IMR-90 (cell line): ENCODE data around the gene SLC25A21. TPM values are rescaled to one million over a fixed set of nuclear protein-coding genes. Genes with fewer than 3 reads are reported as not detected.

ENCODE experiments used
- ATAC-seq: fragments of 200-7000 bp; cut with Tn5 transposase; 2 replicates; pipeline ENCODE4 v1.9.1; 2020; ENCODE audit warnings: low read depth, mild to moderate bottlenecking, moderate library complexity
- BruUV-seq: library from RNA; stranded (reverse); fragments of 400-500 nt; replicated peaks from 2 replicates; lab custom pipeline; 2021; lab: Mats Ljungman, UMichigan
- CTCF ChIA-PET: fragments of 300-600 bp; formaldehyde crosslinking; extraction: SDS; loops from one replicate; lab custom pipeline; 2021; ENCODE audit warnings: antibody characterized with exemption; lab: Yijun Ruan, JAX
- POLR2A ChIA-PET: fragments of 300-600 bp; sonication (Branson Sonifier 250); formaldehyde crosslinking; loops from one replicate; lab custom pipeline; 2022; ENCODE audit warnings: antibody characterized with exemption; ENCODE audit not compliant: unreplicated experiment; lab: Charles Lee
- DNase-seq: peaks from one replicate; pipeline ENCODE4 v3.0.0; 2013
- H2AFZ ChIP-seq: replicated peaks from 2 replicates; pipeline ENCODE3; 2013; ENCODE audit warnings: low read length, mild to moderate bottlenecking; ENCODE audit not compliant: poor library complexity
- H2AK5ac ChIP-seq: 2 replicates; pipeline ENCODE4 v1.6.1; 2013; ENCODE audit warnings: low read depth, low read length, inconsistent platforms
- H2AK9ac ChIP-seq: replicated peaks from 2 replicates; pipeline ENCODE3; 2013; ENCODE audit warnings: mild to moderate bottlenecking, low read depth, low read length, moderate library complexity; ENCODE audit not compliant: poor library complexity
- H2BK120ac ChIP-seq: 2 replicates; pipeline ENCODE4 v1.6.1; 2013; ENCODE audit warnings: low read depth, low read length, inconsistent platforms
- H2BK15ac ChIP-seq: 3 replicates; pipeline ENCODE4 v1.6.1; 2013; ENCODE audit warnings: low read depth, low read length, inconsistent platforms
- H2BK20ac ChIP-seq: 2 replicates; pipeline ENCODE4 v1.6.1; 2013; ENCODE audit warnings: low read depth, mild to moderate bottlenecking, inconsistent platforms, low read length, moderate library complexity
- H2BK5ac ChIP-seq: 2 replicates; pipeline ENCODE4 v1.6.1; 2013; ENCODE audit warnings: mild to moderate bottlenecking, low read depth, low read length, inconsistent platforms; ENCODE audit not compliant: poor library complexity, severe bottlenecking
- H3K14ac ChIP-seq: replicated peaks from 2 replicates; pipeline ENCODE4 v1.6.1; 2013; ENCODE audit warnings: low read depth, low read length, inconsistent platforms
- H3K18ac ChIP-seq: 2 replicates; pipeline ENCODE4 v1.6.1; 2013; ENCODE audit warnings: low read depth, low read length, control low read depth
- H3K23ac ChIP-seq: 2 replicates; pipeline ENCODE4 v1.6.1; 2013; ENCODE audit warnings: low read depth, low read length, inconsistent platforms
- H3K27ac ChIP-seq: 2 replicates; pipeline ENCODE4 v1.5.1; 2013; ENCODE audit warnings: mild to moderate bottlenecking, control low read depth, low read length; ENCODE audit not compliant: insufficient read depth
- H3K27me3 ChIP-seq: 2 replicates; pipeline ENCODE4 v1.6.1; 2013; ENCODE audit warnings: low read length; ENCODE audit not compliant: control insufficient read depth, insufficient read depth
- H3K36me3 ChIP-seq: 2 replicates; pipeline ENCODE4 v1.6.1; 2013; ENCODE audit warnings: low read length, mixed read lengths; ENCODE audit not compliant: control insufficient read depth, insufficient read depth
- H3K4ac ChIP-seq: 2 replicates; pipeline ENCODE4 v1.6.1; 2013; ENCODE audit warnings: low read depth, low read length, inconsistent platforms
- H3K4me1 ChIP-seq: 2 replicates; pipeline ENCODE4 v1.6.1; 2013; ENCODE audit warnings: low read length, mixed read lengths; ENCODE audit not compliant: control insufficient read depth, insufficient read depth
- H3K4me2 ChIP-seq: 2 replicates; pipeline ENCODE4 v1.6.1; 2013; ENCODE audit warnings: low read depth, mild to moderate bottlenecking, control low read depth, low read length, moderate library complexity
- H3K4me3 ChIP-seq: 2 replicates; pipeline ENCODE4 v1.5.1; 2013; ENCODE audit warnings: low read depth, mild to moderate bottlenecking, control low read depth, low read length, moderate library complexity; ENCODE audit not compliant: insufficient read depth
- H3K56ac ChIP-seq: 2 replicates; pipeline ENCODE4 v1.6.1; 2013; ENCODE audit warnings: low read length, inconsistent platforms; ENCODE audit not compliant: insufficient read depth; ENCODE audit errors: extremely low read depth
- H3K79me1 ChIP-seq, 2 experiments: 2 replicates each; pipeline ENCODE4 v1.6.1; 2013; ENCODE audit warnings: low read length in 2 of 2, inconsistent platforms in 1 of 2, low read depth in 1 of 2
- H3K9ac ChIP-seq: 2 replicates; pipeline ENCODE4 v1.6.1; 2013; ENCODE audit warnings: low read depth, low read length, control low read depth
- H3K9me1 ChIP-seq: 2 replicates; pipeline ENCODE4 v1.6.1; 2013; ENCODE audit warnings: low read length, inconsistent platforms; ENCODE audit not compliant: insufficient read depth
- H3K9me3 ChIP-seq: 2 replicates; pipeline ENCODE4 v1.6.1; 2013; ENCODE audit warnings: low read length; ENCODE audit not compliant: control insufficient read depth, insufficient read depth
- H4K20me1 ChIP-seq: 2 replicates; pipeline ENCODE4 v1.6.1; 2013; ENCODE audit warnings: low read length, inconsistent platforms; ENCODE audit not compliant: insufficient read depth
- H4K5ac ChIP-seq: 2 replicates; pipeline ENCODE4 v1.6.1; 2013; ENCODE audit warnings: mild to moderate bottlenecking, low read depth, low read length, control low read depth
- H4K8ac ChIP-seq, 2 experiments: 2 replicates each; pipeline ENCODE4 v1.6.1; 2013; ENCODE audit warnings: low read depth in 2 of 2, low read length in 2 of 2, control low read depth in 1 of 2, inconsistent platforms in 1 of 2
- H4K91ac ChIP-seq: 2 replicates; pipeline ENCODE4 v1.6.1; 2013; ENCODE audit warnings: low read depth, low read length, inconsistent platforms; ENCODE audit not compliant: insufficient read depth
- BHLHE40 ChIP-seq: fragments of 150-350 bp; IDR thresholded peaks from 2 replicates; pipeline ENCODE4 v1.6.1; 2016; ENCODE audit warnings: mild to moderate bottlenecking, low read depth, low read length
- CEBPB ChIP-seq: IDR thresholded peaks from 2 replicates; pipeline ENCODE4 v1.6.1; 2012; ENCODE audit warnings: low read depth, low read length, improper control_type of control experiment
- CHD1 ChIP-seq: IDR thresholded peaks from 2 replicates; pipeline ENCODE4 v1.6.1; 2012; ENCODE audit warnings: low read depth, low read length, improper control_type of control experiment
- CTCF ChIP-seq: conservative IDR thresholded peaks from 2 replicates; pipeline ENCODE4 v1.5.1; 2012; ENCODE audit warnings: mild to moderate bottlenecking, low read depth, low read length, improper control_type of control experiment
- ELK1 ChIP-seq: fragments of 150-350 bp; IDR thresholded peaks from 2 replicates; pipeline ENCODE4 v1.6.1; 2016; ENCODE audit warnings: low read depth, mild to moderate bottlenecking, low read length, moderate library complexity, borderline replicate concordance
- FOS ChIP-seq: fragments of 150-350 bp; IDR thresholded peaks from 2 replicates; pipeline ENCODE4 v1.6.1; 2016; ENCODE audit warnings: low read depth, low read length
- MAFK ChIP-seq: IDR thresholded peaks from 2 replicates; pipeline ENCODE4 v1.6.1; 2012; ENCODE audit warnings: low read depth, low read length, improper control_type of control experiment
- MAZ ChIP-seq: IDR thresholded peaks from 2 replicates; pipeline ENCODE4 v1.6.1; 2012; ENCODE audit warnings: low read depth, mild to moderate bottlenecking, low read length, improper control_type of control experiment, moderate library complexity, borderline replicate concordance
- MXI1 ChIP-seq: IDR thresholded peaks from 2 replicates; pipeline ENCODE4 v1.6.1; 2012; ENCODE audit warnings: low read depth, mild to moderate bottlenecking, low read length, moderate library complexity, borderline replicate concordance
- NFE2L2 ChIP-seq: fragments of 150-350 bp; IDR thresholded peaks from 2 replicates; pipeline ENCODE4 v1.6.1; 2016; ENCODE audit warnings: low read depth, mild to moderate bottlenecking, low read length
- POLR2A ChIP-seq: IDR thresholded peaks from 2 replicates; pipeline ENCODE4 v1.6.1; 2012; ENCODE audit warnings: mild to moderate bottlenecking, low read depth, low read length
- RAD21 ChIP-seq: IDR thresholded peaks from 2 replicates; pipeline ENCODE4 v1.6.1; 2012; ENCODE audit warnings: low read length, improper control_type of control experiment
- RCOR1 ChIP-seq: IDR thresholded peaks from 2 replicates; pipeline ENCODE4 v1.6.1; 2012; ENCODE audit warnings: mild to moderate bottlenecking, low read length, improper control_type of control experiment; ENCODE audit not compliant: insufficient replicate concordance
- RFX5 ChIP-seq: IDR thresholded peaks from 2 replicates; pipeline ENCODE4 v1.8.0; 2012; ENCODE audit warnings: low read depth, mild to moderate bottlenecking, low read length, moderate library complexity
- SMC3 ChIP-seq: fragments of 150-350 bp; IDR thresholded peaks from 2 replicates; pipeline ENCODE4 v1.6.1; 2016; ENCODE audit warnings: low read depth, mild to moderate bottlenecking, antibody characterized with exemption, low read length, moderate library complexity
- WGBS, 2 experiments: methylation state at CpG; one replicate each; pipeline versions ENCODE4 v1.1.5 to v1.1.7; 2013; ENCODE audit warnings: missing lambda C conversion rate in 2 of 2; ENCODE audit not compliant: insufficient read length in 1 of 2; ENCODE audit errors: extremely low coverage in 2 of 2; 5-methylcytosine and 5-hydroxymethylcytosine counted together
- dilution Hi-C: fragments of 300-500 bp; cut with HindIII; formaldehyde crosslinking; loops from one replicate; pipeline ENCODE4 v1.14.3; 2018; ENCODE audit warnings: low sequenced_read_pairs; ENCODE audit not compliant: unreplicated experiment
- in situ Hi-C: fragments of 300-500 bp; cut with MboI; formaldehyde crosslinking; loops from 3 replicates; pipeline ENCODE4 v1.14.3; 2019; ENCODE audit warnings: low sequenced_read_pairs, inconsistent platforms, mixed read lengths
- intact Hi-C: fragments of 100-400 bp; cut with micrococcal nuclease; formaldehyde crosslinking; loops from 2 replicates; pipeline ENCODE4 v1.10.0; 2022
- polyA plus RNA-seq, 3 experiments: library from polyadenylated mRNA; depleted of rRNA; stranded (reverse); fragments of >200 nt; gene quantifications; 2 replicates each; pipeline ENCODE4 v1.2.3, GENCODE V29; 2012; ENCODE audit warnings: low replicate concordance in 1 of 3
- total RNA-seq: library from RNA; depleted of rRNA; stranded (reverse); fragments of >200 nt; gene quantifications from 2 replicates; pipeline ENCODE4 v1.2.3, GENCODE V29; 2012
- TF ChIP-seq, protein P1 (sequence below): fragments of 150-350 bp; IDR thresholded peaks from 2 replicates; pipeline ENCODE4 v1.6.1; 2017; ENCODE audit warnings: mild to moderate bottlenecking, antibody characterized with exemption, low read length, low read depth

Gene SLC25A21
- total and polyA plus RNA-seq, 2 of the 4 experiments (the other 2 are of a cell fraction) = 0.62 to 0.90 TPM

GRCh38 chr14:36672095-36672494 is 500.3 kb downstream of the SLC25A21 start:
- Histone ChIP-seq H4K8ac (no peak overlapping the region), H4K20me1 (no peaks in the 10 kb centered on the region), H3K9me1 (no peaks in the 10 kb centered on the region), H3K9me3 (no peaks in the 10 kb centered on the region; the same call in 1 of the 2 replicates), H3K4me1 (no peaks in the 10 kb centered on the region), H2BK5ac (no peak overlapping the region), H2BK120ac (no peak overlapping the region), H3K56ac (no peak overlapping the region), H3K18ac (no peak overlapping the region), H3K27ac (no peak overlapping the region), H2AFZ (no peak overlapping the region), H2AK5ac (no peak overlapping the region), H3K23ac (no peak overlapping the region), H3K36me3 (no peaks in the 10 kb centered on the region), H4K91ac (no peak overlapping the region), H3K4me2 (no peak overlapping the region), H4K5ac (no peak overlapping the region), H3K79me1 (no peaks in the 10 kb centered on the region), H2BK20ac (no peak overlapping the region), H3K4ac (no peak overlapping the region), H2BK15ac (no peak overlapping the region), H3K4me3 (no peak overlapping the region), H3K14ac (no peak overlapping the region), H2AK9ac (no peak overlapping the region), H3K27me3 (peaks cover 6% of the 10 kb centered on the region), H3K9ac (no peak overlapping the region)
- ChIA-PET CTCF (no interaction called here), POLR2A (no interaction called here)
- dilution Hi-C loops = no loop called here
- DNase-seq = no peak
- TF ChIP-seq ELK1 (no peak), RCOR1 (no peak), CEBPB (no peak), FOS (no peak), MXI1 (no peak), POLR2A (no peak), CTCF (no peak), MAFK (no peak), MAZ (no peak), CHD1 (no peak), BHLHE40 (no peak), NFE2L2 (no peak), RAD21 (no peak), SMC3 (no peak), RFX5 (no peak)
- TF ChIP-seq, protein P1, sequence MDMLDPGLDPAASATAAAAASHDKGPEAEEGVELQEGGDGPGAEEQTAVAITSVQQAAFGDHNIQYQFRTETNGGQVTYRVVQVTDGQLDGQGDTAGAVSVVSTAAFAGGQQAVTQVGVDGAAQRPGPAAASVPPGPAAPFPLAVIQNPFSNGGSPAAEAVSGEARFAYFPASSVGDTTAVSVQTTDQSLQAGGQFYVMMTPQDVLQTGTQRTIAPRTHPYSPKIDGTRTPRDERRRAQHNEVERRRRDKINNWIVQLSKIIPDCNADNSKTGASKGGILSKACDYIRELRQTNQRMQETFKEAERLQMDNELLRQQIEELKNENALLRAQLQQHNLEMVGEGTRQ = no peak
- intact Hi-C loops = no loop called here
- BruUV-seq = no TSS peak
- ATAC-seq = no peak
- in situ Hi-C loops = no loop called here
- no CpG with 5 or more reads among the region's 4 CpGs for WGBS, 2 experiments
